GM12878 (cell line): ENCODE results near the gene RGS6. TPM values are rescaled to one million over a fixed set of nuclear protein-coding genes. Genes with fewer than 3 reads are reported as not detected.
A peak's percentile ranks its signal among the peaks of the same experiment; 100 is the strongest.

Experiments
- ATAC-seq: fragments of 200-7000 bp; cut with Tn5 transposase; 3 replicates; pipeline ENCODE4 v1.9.1; 2020; ENCODE audit warnings: mild to moderate bottlenecking, moderate library complexity
- BruUV-seq: library from RNA; stranded (reverse); fragments of 400-500 nt; replicated peaks from 2 replicates; lab custom pipeline; 2021; lab: Mats Ljungman, UMichigan
- CTCF ChIA-PET: fragments of 300-600 bp; sonication (Branson Sonifier 250); formaldehyde crosslinking; extraction: SDS; loops from one replicate; lab custom pipeline; 2021; ENCODE audit warnings: inconsistent platforms; lab: Yijun Ruan, JAX
- POLR2A ChIA-PET: fragments of 350-600 bp; formaldehyde crosslinking; extraction: SDS; loops from one replicate; lab custom pipeline; 2021; ENCODE audit warnings: inconsistent platforms; lab: Charles Lee
- RAD21 ChIA-PET: fragments of 300-600 bp; sonication (Branson Sonifier 250); formaldehyde crosslinking; loops from one replicate; lab custom pipeline; 2023; ENCODE audit warnings: antibody characterized with exemption; ENCODE audit not compliant: unreplicated experiment; lab: Charles Lee
- SMC1A ChIA-PET: fragments of 300-600 bp; sonication (Branson Sonifier 250); formaldehyde crosslinking; loops from one replicate; lab custom pipeline; 2023; ENCODE audit not compliant: unreplicated experiment, uncharacterized antibody; lab: Charles Lee
- DNase-seq: peaks from one replicate; pipeline ENCODE4 v3.0.0-alpha.2; 2011; ENCODE audit warnings: low read depth, low spot score
- FAIRE-seq: peaks from 3 replicates; lab custom pipeline; 2011; peaks lifted over from hg19 to GRCh38; lab: Jason Lieb, UNC
- H2AFZ ChIP-seq: 2 replicates; pipeline ENCODE4 v1.6.0; 2011; ENCODE audit warnings: low read depth, low read length, control low read depth; ENCODE audit not compliant: control insufficient read depth
- H3K27ac ChIP-seq: 2 replicates; pipeline ENCODE4 v1.5.1; 2011; ENCODE audit warnings: control low read depth; ENCODE audit not compliant: control insufficient read depth, insufficient read depth
- H3K27me3 ChIP-seq, 2 experiments: replicated peaks in 1 of 2; 2 replicates each; pipeline versions ENCODE4 v1.6.0 to v1.6.1; 2011; ENCODE audit warnings: low read length in 1 of 2; ENCODE audit not compliant: control insufficient read depth in 2 of 2, insufficient read depth in 2 of 2
- H3K36me3 ChIP-seq, 2 experiments: 2 replicates each; pipeline ENCODE4 v1.5.1; 2011; ENCODE audit warnings: low read length in 1 of 2; ENCODE audit not compliant: control insufficient read depth in 2 of 2, insufficient read depth in 2 of 2
- H3K4me1 ChIP-seq: 2 replicates; pipeline ENCODE4 v1.6.1; 2011; ENCODE audit warnings: mild to moderate bottlenecking, low read length, moderate library complexity, mixed read lengths; ENCODE audit not compliant: control insufficient read depth, insufficient read depth
- H3K4me2 ChIP-seq: 2 replicates; pipeline ENCODE4 v1.6.0; 2011; ENCODE audit warnings: control low read depth; ENCODE audit not compliant: control insufficient read depth, insufficient read depth
- H3K4me3 ChIP-seq: fragments of 200-600 bp; sonication (generic); 2 replicates; pipeline ENCODE4 v1.5.1; 2016
- H3K79me2 ChIP-seq: 2 replicates; pipeline ENCODE4 v1.6.0; 2011; ENCODE audit warnings: low read length; ENCODE audit not compliant: control insufficient read depth, insufficient read depth
- H3K9ac ChIP-seq: 2 replicates; pipeline ENCODE4 v1.8.0; 2011; ENCODE audit warnings: low read length, control low read depth, mixed read lengths; ENCODE audit not compliant: control insufficient read depth, insufficient read depth
- H3K9me3 ChIP-seq: replicated peaks from 3 replicates; pipeline ENCODE4 v1.5.1; 2011; ENCODE audit warnings: mild to moderate bottlenecking, low read length; ENCODE audit not compliant: control insufficient read depth, insufficient read depth
- H4K20me1 ChIP-seq: 2 replicates; pipeline ENCODE4 v1.6.0; 2011; ENCODE audit not compliant: control insufficient read depth, insufficient read depth
- ASH2L ChIP-seq: fragments of 300-600, 200-600 bp; sonication (generic); IDR thresholded peaks from 2 replicates; pipeline ENCODE4 v1.6.1; 2017; ENCODE audit warnings: low read depth, mild to moderate bottlenecking, borderline replicate concordance
- DPF2 ChIP-seq: fragments of 450-650 bp; IDR thresholded peaks from 2 replicates; pipeline ENCODE4 v1.6.1; 2017; ENCODE audit warnings: mild to moderate bottlenecking
- EED ChIP-seq: sonication (generic); IDR thresholded peaks from 2 replicates; pipeline ENCODE4 v1.6.1; 2016; ENCODE audit warnings: antibody characterized with exemption, low read depth
- GABPA ChIP-seq: IDR thresholded peaks from 2 replicates; pipeline ENCODE4 v1.6.1; 2014; ENCODE audit warnings: antibody characterized with exemption, low read depth, mild to moderate bottlenecking, inconsistent platforms
- HCFC1 ChIP-seq: fragments of 150-350 bp; IDR thresholded peaks from 2 replicates; pipeline ENCODE4 v1.6.1; 2014; ENCODE audit warnings: low read length
- NFYB ChIP-seq: IDR thresholded peaks from 2 replicates; pipeline ENCODE4 v1.6.1; 2011; ENCODE audit warnings: low read depth, mild to moderate bottlenecking, low read length, improper control_type of control experiment, moderate library complexity; ENCODE audit not compliant: insufficient read depth
- POLR2A ChIP-seq: IDR thresholded peaks from 2 replicates; pipeline ENCODE4 v1.6.1; 2011; ENCODE audit warnings: low read depth, mild to moderate bottlenecking, low read length
- POU2F2 ChIP-seq: IDR thresholded peaks from 3 replicates; pipeline ENCODE4 v1.6.1; 2011; ENCODE audit warnings: low read depth, mild to moderate bottlenecking, low read length, borderline replicate concordance
- RAD21 ChIP-seq: IDR thresholded peaks from 2 replicates; pipeline ENCODE4 v1.6.1; 2011; ENCODE audit warnings: mild to moderate bottlenecking, low read depth, low read length, moderate library complexity; ENCODE audit not compliant: insufficient read depth
- TCF12 ChIP-seq: IDR thresholded peaks from 2 replicates; pipeline ENCODE4 v1.6.1; 2011; ENCODE audit warnings: low read depth, mild to moderate bottlenecking, low read length
- WRNIP1 ChIP-seq: IDR thresholded peaks from 2 replicates; pipeline ENCODE4 v1.6.1; 2011; ENCODE audit warnings: low read depth, low read length, improper control_type of control experiment, borderline replicate concordance
- WGBS: methylation state at CpG from one replicate; pipeline ENCODE4 v1.1.6; 2016; ENCODE audit warnings: low lambda C conversion rate; ENCODE audit not compliant: insufficient replicate concordance, insufficient coverage; ENCODE audit errors: missing lambda C conversion rate; 5-methylcytosine and 5-hydroxymethylcytosine counted together
- in situ Hi-C: fragments of 300-500 bp; cut with MboI; formaldehyde crosslinking; loops from 9 replicates; pipeline ENCODE4 v1.14.3; 2018; ENCODE audit warnings: mixed read lengths
- intact Hi-C: fragments of 100-400 bp; cut with micrococcal nuclease; formaldehyde crosslinking; loops from one replicate; pipeline ENCODE4 v1.14.2; 2022; ENCODE audit not compliant: unreplicated experiment
- polyA plus RNA-seq, 11 experiments: library from polyadenylated mRNA; depleted of rRNA in 4 of 11; unstranded in 6 of 11; stranded (reverse) in 5 of 11; fragments of >200 nt; fragmentation: Nextera tagmentation in 4 of 11; fragmentation: Illumina TruSeq in 1 of 11; extraction: Ambion mirVana in 4 of 11; extraction: Trizol in 1 of 11; gene quantifications; 1 replicate in 1 of 11; 2 replicates in 10 of 11; pipeline versions ENCODE4 v1.2.1 to v1.2.3, GENCODE V29; 2011 to 2016; ENCODE audit warnings: inconsistent platforms in 2 of 11, missing spikeins in 2 of 11, low read depth in 1 of 11
- total RNA-seq, 4 experiments: library from RNA; depleted of rRNA in 3 of 4; stranded (reverse); fragments of >200 nt in 3 of 4; fragmentation: Illumina TruSeq in 1 of 4; extraction: Trizol in 1 of 4; gene quantifications; 2 replicates each; pipeline versions ENCODE4 v1.2.1 to v1.2.3, GENCODE V29; 2013 to 2021
- TF ChIP-seq, protein P1 (sequence below): fragments of 450-650 bp; formaldehyde crosslinking; IDR thresholded peaks from 2 replicates; pipeline ENCODE4 v1.4.0; 2022; ENCODE audit warnings: mild to moderate bottlenecking, moderate library complexity
- TF ChIP-seq, protein P2 (sequence below): fragments of 450-650 bp; IDR thresholded peaks from 2 replicates; pipeline ENCODE4 v1.6.1; 2017; ENCODE audit warnings: borderline replicate concordance

Gene RGS6
- total and polyA plus RNA-seq, 10 of the 15 experiments (the other 5 are each of a cell fraction or from before 2014, with no cell fraction given), result 3.9 to 18.1 (median 12.4) TPM

DNA sequence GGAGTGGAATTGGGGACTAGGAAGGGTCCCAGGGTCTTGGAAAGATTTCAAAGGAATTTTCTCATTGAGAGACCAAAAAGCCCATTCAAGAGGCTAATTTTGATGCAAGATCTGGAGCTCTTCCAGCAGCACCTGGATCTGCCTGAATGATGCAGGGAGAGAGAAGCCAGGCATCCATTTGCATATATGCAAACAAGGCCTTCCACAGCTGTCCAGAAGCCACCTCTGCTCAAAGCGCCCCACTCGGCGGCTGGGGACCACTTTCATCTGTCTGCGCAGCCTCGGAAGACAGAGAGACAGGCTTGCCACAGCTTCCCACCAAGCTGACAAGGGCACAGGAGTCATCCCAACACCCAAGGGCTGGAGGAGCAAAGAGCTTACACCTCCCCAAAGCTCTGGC lies 666.1 kb downstream of the RGS6 start:
- no peaks in the 10 kb centered on the region for H3K36me3 ChIP-seq
- BruUV-seq, result no TSS peak
- CTCF ChIA-PET, result interaction anchor here (0.7 to 1.7 kb wide), 8 partner anchors 10 to 306 kb away, joined by 3 to 8 read pairs (median 4); no protein-coding TSS in a partner anchor
- peak overlapping the region; percentile 2; the same call in 1 of the 2 replicates for H3K4me3 ChIP-seq
- ATAC-seq (peak; percentile 42), DNase-seq (no peak), FAIRE-seq (no peak)
- peak overlapping the region; percentile 60; the same call in 1 of the 2 replicates for H3K4me2 ChIP-seq
- intact Hi-C loops, result no loop called here
- in situ Hi-C loops, result no loop called here
- SMC1A ChIA-PET, result interaction anchor here (0.7 to 2.4 kb wide), 22 partner anchors 10 to 117 kb away, joined by 3 to 10 read pairs (median 4); no protein-coding TSS in a partner anchor
- peaks cover 31% of the 10 kb centered on the region for H3K4me1 ChIP-seq
- H4K20me1 ChIP-seq, result no peaks in the 10 kb centered on the region
- peaks cover 0 to 2% of the 10 kb centered on the region in 2 experiments; a peak in 2 of 4 replicates for H3K27me3 ChIP-seq
- TF ChIP-seq HCFC1, result no peak
- peak; percentile 34; the same call in 1 of the 2 replicates for TF ChIP-seq POLR2A
- TF ChIP-seq, protein P1, sequence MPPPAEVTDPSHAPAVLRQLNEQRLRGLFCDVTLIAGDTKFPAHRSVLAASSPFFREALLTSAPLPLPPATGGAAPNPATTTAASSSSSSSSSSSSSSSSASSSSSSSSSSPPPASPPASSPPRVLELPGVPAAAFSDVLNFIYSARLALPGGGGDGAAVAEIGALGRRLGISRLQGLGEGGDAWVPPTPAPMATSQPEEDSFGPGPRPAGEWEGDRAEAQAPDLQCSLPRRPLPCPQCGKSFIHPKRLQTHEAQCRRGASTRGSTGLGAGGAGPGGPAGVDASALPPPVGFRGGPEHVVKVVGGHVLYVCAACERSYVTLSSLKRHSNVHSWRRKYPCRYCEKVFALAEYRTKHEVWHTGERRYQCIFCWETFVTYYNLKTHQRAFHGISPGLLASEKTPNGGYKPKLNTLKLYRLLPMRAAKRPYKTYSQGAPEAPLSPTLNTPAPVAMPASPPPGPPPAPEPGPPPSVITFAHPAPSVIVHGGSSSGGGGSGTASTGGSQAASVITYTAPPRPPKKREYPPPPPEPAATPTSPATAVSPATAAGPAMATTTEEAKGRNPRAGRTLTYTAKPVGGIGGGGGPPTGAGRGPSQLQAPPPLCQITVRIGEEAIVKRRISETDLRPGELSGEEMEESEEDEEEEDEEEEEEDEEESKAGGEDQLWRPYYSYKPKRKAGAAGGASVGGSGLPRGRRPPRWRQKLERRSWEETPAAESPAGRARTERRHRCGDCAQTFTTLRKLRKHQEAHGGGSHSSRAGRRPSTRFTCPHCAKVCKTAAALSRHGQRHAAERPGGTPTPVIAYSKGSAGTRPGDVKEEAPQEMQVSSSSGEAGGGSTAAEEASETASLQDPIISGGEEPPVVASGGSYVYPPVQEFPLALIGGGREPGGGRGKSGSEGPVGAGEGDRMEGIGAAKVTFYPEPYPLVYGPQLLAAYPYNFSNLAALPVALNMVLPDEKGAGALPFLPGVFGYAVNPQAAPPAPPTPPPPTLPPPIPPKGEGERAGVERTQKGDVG (CRISPR knock-in tag), result no peak
- TF ChIP-seq RAD21, result 0 out of 2 replicates have a peak, but pooled peaks have one; percentile 7
- peak; percentile 98 for TF ChIP-seq POU2F2
- TF ChIP-seq WRNIP1, result no peak
- TF ChIP-seq EED, result no peak
- TF ChIP-seq, protein P2, sequence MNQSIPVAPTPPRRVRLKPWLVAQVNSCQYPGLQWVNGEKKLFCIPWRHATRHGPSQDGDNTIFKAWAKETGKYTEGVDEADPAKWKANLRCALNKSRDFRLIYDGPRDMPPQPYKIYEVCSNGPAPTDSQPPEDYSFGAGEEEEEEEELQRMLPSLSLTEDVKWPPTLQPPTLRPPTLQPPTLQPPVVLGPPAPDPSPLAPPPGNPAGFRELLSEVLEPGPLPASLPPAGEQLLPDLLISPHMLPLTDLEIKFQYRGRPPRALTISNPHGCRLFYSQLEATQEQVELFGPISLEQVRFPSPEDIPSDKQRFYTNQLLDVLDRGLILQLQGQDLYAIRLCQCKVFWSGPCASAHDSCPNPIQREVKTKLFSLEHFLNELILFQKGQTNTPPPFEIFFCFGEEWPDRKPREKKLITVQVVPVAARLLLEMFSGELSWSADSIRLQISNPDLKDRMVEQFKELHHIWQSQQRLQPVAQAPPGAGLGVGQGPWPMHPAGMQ, result no peak
- TF ChIP-seq TCF12, result 0 out of 2 replicates have a peak, but pooled peaks have one; percentile 11
- no peak for TF ChIP-seq ASH2L
- TF ChIP-seq NFYB, result no peak
- no peak for TF ChIP-seq DPF2
- no peak for TF ChIP-seq GABPA
- H3K79me2 ChIP-seq, result no peaks in the 10 kb centered on the region
- no peak overlapping the region for H3K27ac ChIP-seq
- RAD21 ChIA-PET, result interaction anchor here (0.6 to 1.7 kb wide), 10 partner anchors 10 to 306 kb away, joined by 3 to 8 read pairs (median 4); no protein-coding TSS in a partner anchor
- no peaks in the 10 kb centered on the region; the same call in 1 of the 3 replicates for H3K9me3 ChIP-seq
- H2AFZ ChIP-seq, result no peak overlapping the region; the same call in 1 of the 2 replicates
- WGBS, result 4% methylated on average over 5 of the region's 5 CpGs
- no peak overlapping the region for H3K9ac ChIP-seq
- POLR2A ChIA-PET, result interaction anchor here (0.6 to 0.9 kb wide), 4 partner anchors 9 to 119 kb away, joined by 3 to 4 read pairs (median 3); no protein-coding TSS in a partner anchor
